Neuronal stem cell (in vitro differentiated cells): Measurements from ENCODE around the gene ING5.

Source experiments
- DNase-seq: peaks from one replicate; pipeline ENCODE4 v3.0.0-alpha.2; 2013; ENCODE audit warnings: low spot score
- H2AFZ ChIP-seq: one replicate; pipeline ENCODE4 v1.6.1; 2013; ENCODE audit warnings: mild to moderate bottlenecking, low read length, inconsistent platforms
- H2AK5ac ChIP-seq: 2 replicates; pipeline ENCODE4 v1.6.1; 2013; ENCODE audit warnings: low read depth, mild to moderate bottlenecking, inconsistent platforms, low read length, moderate library complexity, mixed read lengths
- H2BK120ac ChIP-seq: 2 replicates; pipeline ENCODE4 v1.6.1; 2013; ENCODE audit warnings: low read depth, mild to moderate bottlenecking, inconsistent platforms, low read length, moderate library complexity, mixed read lengths
- H2BK12ac ChIP-seq: one replicate; pipeline ENCODE4 v1.6.1; 2013; ENCODE audit warnings: low read length, inconsistent platforms
- H2BK15ac ChIP-seq: 2 replicates; pipeline ENCODE4 v1.6.1; 2013; ENCODE audit warnings: mild to moderate bottlenecking, low read length, inconsistent platforms, mixed read lengths
- H2BK5ac ChIP-seq: one replicate; pipeline ENCODE4 v1.6.1; 2013; ENCODE audit warnings: inconsistent platforms, mild to moderate bottlenecking, low read length, moderate library complexity
- H3K14ac ChIP-seq: one replicate; pipeline ENCODE4 v1.6.1; 2013; ENCODE audit warnings: low read length, inconsistent platforms
- H3K18ac ChIP-seq: 2 replicates; pipeline ENCODE4 v1.6.1; 2013; ENCODE audit warnings: low read length, inconsistent platforms
- H3K23ac ChIP-seq: 2 replicates; pipeline ENCODE4 v1.6.1; 2013; ENCODE audit warnings: low read depth, mild to moderate bottlenecking, mixed read lengths, low read length, inconsistent platforms; ENCODE audit not compliant: poor library complexity
- H3K27ac ChIP-seq: replicated peaks from 3 replicates; pipeline ENCODE4 v1.5.1; 2013; ENCODE audit warnings: low read length, inconsistent platforms
- H3K27me3 ChIP-seq, 3 experiments: 2 replicates each; pipeline ENCODE4 v1.6.1; 2013; ENCODE audit warnings: low read length in 3 of 3, mild to moderate bottlenecking in 2 of 3, inconsistent platforms in 1 of 3, low read depth in 1 of 3, mixed read lengths in 1 of 3, moderate library complexity in 1 of 3; ENCODE audit not compliant: control insufficient read depth in 3 of 3, insufficient read depth in 3 of 3
- H3K36me3 ChIP-seq, 2 donors: replicated peaks in 1 of 2; 2 replicates each; pipeline ENCODE4 v1.6.1; 2013; ENCODE audit warnings: low read length in 2 of 2; ENCODE audit not compliant: control insufficient read depth in 2 of 2, insufficient read depth in 2 of 2
- H3K4ac ChIP-seq: 2 replicates; pipeline ENCODE4 v1.6.1; 2013; ENCODE audit warnings: inconsistent platforms, mild to moderate bottlenecking, low read length, moderate library complexity
- H3K4me1 ChIP-seq, 2 donors: 1 replicate in 1 of 2; 2 replicates in 1 of 2; pipeline ENCODE4 v1.6.1; 2013; ENCODE audit warnings: low read length in 2 of 2, low read depth in 1 of 2; ENCODE audit not compliant: control insufficient read depth in 2 of 2, insufficient read depth in 1 of 2
- H3K4me2 ChIP-seq: one replicate; pipeline ENCODE4 v1.6.1; 2013; ENCODE audit warnings: mild to moderate bottlenecking, low read length, inconsistent platforms; ENCODE audit not compliant: insufficient read depth, poor library complexity, severe bottlenecking
- H3K4me3 ChIP-seq, 2 donors: 2 replicates each; pipeline ENCODE4 v1.5.1; 2013; ENCODE audit warnings: low read length in 2 of 2, mild to moderate bottlenecking in 2 of 2, inconsistent platforms in 1 of 2, moderate library complexity in 1 of 2
- H3K79me1 ChIP-seq: one replicate; pipeline ENCODE4 v1.6.1; 2013; ENCODE audit warnings: low read depth, mild to moderate bottlenecking, inconsistent platforms, low read length, moderate library complexity
- H3K9ac ChIP-seq: one replicate; pipeline ENCODE4 v1.6.1; 2013; ENCODE audit warnings: mild to moderate bottlenecking, low read depth, low read length, inconsistent platforms; ENCODE audit not compliant: poor library complexity
- H3K9me3 ChIP-seq, 2 donors: replicated peaks in 1 of 2; 2 replicates each; pipeline versions ENCODE3 to v1.6.1; 2013; ENCODE audit warnings: low read length in 2 of 2, mild to moderate bottlenecking in 2 of 2, inconsistent platforms in 1 of 2, low read depth in 1 of 2, mixed read lengths in 1 of 2, moderate library complexity in 1 of 2; ENCODE audit not compliant: control insufficient read depth in 2 of 2, insufficient read depth in 1 of 2
- H4K8ac ChIP-seq: one replicate; pipeline ENCODE4 v1.6.1; 2013; ENCODE audit warnings: low read depth, mild to moderate bottlenecking, inconsistent platforms, low read length, moderate library complexity
- H4K91ac ChIP-seq: one replicate; pipeline ENCODE4 v1.6.1; 2013; ENCODE audit warnings: low read length, low read depth, mild to moderate bottlenecking, inconsistent platforms; ENCODE audit not compliant: poor library complexity
- WGBS, 2 donors: extraction: QIAGEN DNeasy Blood & Tissue Kit; methylation state at CpG; one replicate each; pipeline ENCODE4 v1.1.7; 2013; ENCODE audit warnings: missing lambda C conversion rate in 2 of 2, mixed read lengths in 1 of 2; ENCODE audit not compliant: insufficient read length in 2 of 2, insufficient replicate concordance in 1 of 2; ENCODE audit errors: extremely low coverage in 2 of 2; 5-methylcytosine and 5-hydroxymethylcytosine counted together

The ING5 gene

GRCh38 chr2:241722896-241723454 lies 21.1 kb downstream of the ING5 start:
- no peak overlapping the region for H2BK15ac ChIP-seq
- H3K27ac ChIP-seq, result no peak overlapping the region
- no peak overlapping the region for H3K4ac ChIP-seq
- H3K4me2 ChIP-seq, result no peak overlapping the region
- peak overlapping the region in 1 of 2 donors; percentile 27 for H3K4me3 ChIP-seq
- no peak overlapping the region for H2AK5ac ChIP-seq
- H3K36me3 ChIP-seq, result peaks cover 55 to 79% of the 10 kb centered on the region in 2 donors
- no peak overlapping the region for H2AFZ ChIP-seq
- H3K23ac ChIP-seq, result no peak overlapping the region
- H2BK120ac ChIP-seq, result no peak overlapping the region
- no peak overlapping the region for H3K18ac ChIP-seq
- H3K27me3 ChIP-seq, result no peaks in the 10 kb centered on the region
- no peak overlapping the region for H3K9ac ChIP-seq
- no peak overlapping the region for H4K8ac ChIP-seq
- H2BK12ac ChIP-seq, result no peak overlapping the region
- no peaks in the 10 kb centered on the region for H3K4me1 ChIP-seq
- WGBS, 2 donors, result no CpG with 5 or more reads among the region's 21 CpGs
- no peak overlapping the region for H4K91ac ChIP-seq
- peaks cover 14% of the 10 kb centered on the region for H3K79me1 ChIP-seq
- H3K14ac ChIP-seq, result no peak overlapping the region
- H2BK5ac ChIP-seq, result no peak overlapping the region
- peaks cover 40 to 46% of the 10 kb centered on the region in 2 donors for H3K9me3 ChIP-seq
- DNase-seq, result no peak

DNA sequence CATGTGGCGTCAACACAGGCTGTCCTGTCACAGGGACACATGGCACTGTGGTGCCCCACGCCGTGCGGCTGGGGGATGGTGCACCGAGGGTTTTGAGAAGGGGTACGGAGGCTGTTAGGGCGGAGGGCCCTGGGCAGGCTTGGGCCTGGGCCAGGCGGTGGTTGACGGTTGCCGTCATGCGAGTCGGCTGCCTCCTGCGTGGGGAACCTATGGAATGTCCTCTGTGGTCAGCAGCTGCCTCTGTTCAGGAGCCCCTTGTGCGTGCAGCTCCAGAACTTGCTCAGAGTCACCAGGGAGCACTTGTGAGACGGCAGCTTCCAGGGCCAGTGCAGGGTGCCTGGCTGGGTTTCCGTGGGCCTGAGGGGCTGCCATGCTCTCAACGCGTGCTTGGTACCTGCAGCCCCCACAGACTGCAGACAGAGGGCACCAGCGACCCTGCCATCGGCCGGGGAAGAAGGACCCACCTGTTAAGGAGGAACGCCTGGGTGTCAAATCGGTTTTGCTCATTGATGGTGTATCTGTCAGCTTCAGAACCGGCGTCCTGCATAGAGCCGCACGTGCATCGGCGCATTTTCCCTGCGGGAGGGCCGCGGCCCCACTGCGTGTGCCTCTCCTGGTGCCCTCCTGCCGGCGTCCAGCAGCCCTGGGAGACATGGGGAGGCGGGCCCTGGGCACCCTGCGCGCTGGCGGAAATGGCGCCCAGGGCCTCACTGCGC lies 22.6 kb downstream of the ING5 start:
- no peak overlapping the region for H2AFZ ChIP-seq
- H3K14ac ChIP-seq, result no peak overlapping the region
- H3K23ac ChIP-seq, result no peak overlapping the region
- peaks cover 54 to 72% of the 10 kb centered on the region in 2 donors for H3K36me3 ChIP-seq
- no CpG with 5 or more reads among the region's 41 CpGs for WGBS, 2 donors
- H3K4ac ChIP-seq, result no peak overlapping the region
- no peak overlapping the region for H3K18ac ChIP-seq
- H2BK12ac ChIP-seq, result no peak overlapping the region
- H2AK5ac ChIP-seq, result no peak overlapping the region
- H3K27me3 ChIP-seq, result no peaks in the 10 kb centered on the region
- H3K4me2 ChIP-seq, result no peak overlapping the region
- no peak overlapping the region for H2BK15ac ChIP-seq
- H3K4me1 ChIP-seq, result no peaks in the 10 kb centered on the region
- peaks cover 40 to 46% of the 10 kb centered on the region in 2 donors for H3K9me3 ChIP-seq
- no peak for DNase-seq
- no peak overlapping the region for H2BK120ac ChIP-seq
- no peak overlapping the region for H3K27ac ChIP-seq
- no peak overlapping the region for H3K9ac ChIP-seq
- no peak overlapping the region for H2BK5ac ChIP-seq
- no peak overlapping the region for H4K91ac ChIP-seq
- peaks cover 13% of the 10 kb centered on the region for H3K79me1 ChIP-seq
- H4K8ac ChIP-seq, result peak overlapping the region; percentile 48
- peak overlapping the region in 1 of 2 donors; percentile 45 for H3K4me3 ChIP-seq

GRCh38 chr2:241724975-241725870 lies 23.4 kb downstream of the ING5 start:
- H3K4me1 ChIP-seq, result no peaks in the 10 kb centered on the region
- no peak overlapping the region for H2BK120ac ChIP-seq
- H3K36me3 ChIP-seq, result peaks cover 46 to 64% of the 10 kb centered on the region in 2 donors
- H2AK5ac ChIP-seq, result no peak overlapping the region
- H3K14ac ChIP-seq, result no peak overlapping the region
- no peak overlapping the region for H3K4me3 ChIP-seq
- H2BK5ac ChIP-seq, result peak overlapping the region; percentile 61
- H3K4me2 ChIP-seq, result no peak overlapping the region
- H3K27me3 ChIP-seq, result no peaks in the 10 kb centered on the region
- no peak overlapping the region for H3K18ac ChIP-seq
- no peak overlapping the region for H2BK12ac ChIP-seq
- no peak overlapping the region for H3K4ac ChIP-seq
- no peak overlapping the region for H2AFZ ChIP-seq
- peaks cover 6% of the 10 kb centered on the region for H3K79me1 ChIP-seq
- H2BK15ac ChIP-seq, result no peak overlapping the region
- no peak overlapping the region for H3K23ac ChIP-seq
- H3K9me3 ChIP-seq, result peaks cover 36 to 42% of the 10 kb centered on the region in 2 donors
- WGBS, 2 donors, result no CpG with 5 or more reads among the region's 76 CpGs
- no peak overlapping the region for H3K27ac ChIP-seq
- no peak for DNase-seq
- H3K9ac ChIP-seq, result no peak overlapping the region
- H4K8ac ChIP-seq, result no peak overlapping the region
- H4K91ac ChIP-seq, result no peak overlapping the region

DNA sequence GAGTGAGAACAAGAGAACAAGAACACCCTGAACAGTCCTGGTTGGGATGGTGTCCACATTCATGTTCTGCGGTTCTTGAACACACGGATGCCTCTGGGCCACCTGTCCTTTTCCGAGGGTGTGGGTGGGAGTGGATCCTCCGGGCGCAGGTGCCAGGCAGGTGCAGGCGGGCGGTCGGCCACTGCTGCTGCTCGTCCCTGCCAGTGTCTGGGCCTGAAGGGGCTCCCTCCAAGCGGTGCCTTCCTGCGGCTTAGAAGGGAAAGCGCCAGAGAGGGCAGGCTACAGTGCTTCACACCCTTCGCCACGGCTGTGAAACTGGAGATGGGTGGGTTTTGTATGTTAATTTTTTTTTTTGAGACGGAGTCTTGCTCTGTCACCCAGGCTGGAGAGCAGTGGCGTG lies 24.6 kb downstream of the ING5 start:
- peaks cover 34 to 52% of the 10 kb centered on the region in 2 donors for H3K36me3 ChIP-seq
- no peaks in the 10 kb centered on the region for H3K27me3 ChIP-seq
- H2BK15ac ChIP-seq, result no peak overlapping the region
- no peak overlapping the region for H3K4me2 ChIP-seq
- no peak for DNase-seq
- no peak overlapping the region for H3K4ac ChIP-seq
- H3K9ac ChIP-seq, result peak overlapping the region; percentile 36
- no peak overlapping the region for H2BK120ac ChIP-seq
- H3K4me3 ChIP-seq, result no peak overlapping the region
- no peak overlapping the region for H3K14ac ChIP-seq
- WGBS, 2 donors, result no CpG with 5 or more reads among the region's 16 CpGs
- H3K23ac ChIP-seq, result peak overlapping the region; percentile 75
- peaks cover 2% of the 10 kb centered on the region for H3K79me1 ChIP-seq
- H2AK5ac ChIP-seq, result no peak overlapping the region
- no peak overlapping the region for H2AFZ ChIP-seq
- H3K4me1 ChIP-seq, result no peaks in the 10 kb centered on the region
- no peak overlapping the region for H2BK12ac ChIP-seq
- H4K8ac ChIP-seq, result no peak overlapping the region
- no peak overlapping the region for H3K27ac ChIP-seq
- peak overlapping the region; percentile 9 for H3K18ac ChIP-seq
- no peak overlapping the region for H2BK5ac ChIP-seq
- no peak overlapping the region for H4K91ac ChIP-seq
- peaks cover 27 to 31% of the 10 kb centered on the region in 2 donors for H3K9me3 ChIP-seq
